NCI-H2227 (cell line): ENCODE data around the gene COL1A1.

Experiments used
- DNase-seq: peaks from one replicate; lab custom pipeline; 2025; ENCODE audit not compliant: unreplicated experiment; lab: John Stamatoyannopoulos, UW

COL1A1 gene

GRCh38 chr17:50187751-50188530, 13.5 kb downstream of the COL1A1 start:
- DNase-seq = no peak

- no peak for DNase-seq
These were observed 14.1 kb downstream of the COL1A1 start for GRCh38 chr17:50187394-50187725.

GRCh38 chr17:50186661-50187393, 14.6 kb downstream of the COL1A1 start:
- DNase-seq = no peak

GRCh38 chr17:50185631-50186471, 15.6 kb downstream of the COL1A1 start:
- DNase-seq = no peak

- no peak for DNase-seq
These were observed 16.6 kb downstream of the COL1A1 start for GRCh38 chr17:50184611-50185398.

GRCh38 chr17:50184064-50184463, 17.4 kb downstream of the COL1A1 start:
- DNase-seq = peak; percentile 26

- DNase-seq = no peak
These were observed 17.9 kb downstream of the COL1A1 start for GRCh38 chr17:50183421-50183994.

- no peak for DNase-seq
These were observed 18.5 kb downstream of the COL1A1 start for GRCh38 chr17:50182783-50183420.

GRCh38 chr17:50181591-50182560, 19.6 kb downstream of the COL1A1 start:
- no peak for DNase-seq

GRCh38 chr17:50181144-50181543, 20.3 kb downstream of the COL1A1 start:
- DNase-seq = no peak

- DNase-seq = no peak
These were observed 20.8 kb downstream of the COL1A1 start for GRCh38 chr17:50180620-50181019.

- DNase-seq = no peak
These were observed 21.3 kb downstream of the COL1A1 start for GRCh38 chr17:50180111-50180510.

- peak; percentile 70 for DNase-seq
These were observed 23.2 kb downstream of the COL1A1 start for GRCh38 chr17:50177983-50178834.

GRCh38 chr17:50177476-50177875, 24.0 kb downstream of the COL1A1 start:
- DNase-seq = no peak

GRCh38 chr17:50176559-50177357, 24.7 kb downstream of the COL1A1 start:
- DNase-seq = no peak

GRCh38 chr17:50175035-50175807, 26.2 kb downstream of the COL1A1 start:
- DNase-seq = no peak
